ENCODE results near the gene ETF1. TPM values are rescaled to one million over a fixed set of nuclear protein-coding genes. Genes with fewer than 3 reads are reported as not detected.

The ETF1 gene
- total and polyA plus RNA-seq, 9 of the 15 experiments (the other 6 are each of a cell fraction or from before 2014, with no cell fraction given), result 53.7 to 209 (median 164) TPM

- no peak for TF ChIP-seq RBM22 (IDR thresholded peaks at IDR 0.05; ENCODE audit: low read depth, low read length, poor library complexity, severe bottlenecking)
- TF ChIP-seq HCFC1 (IDR thresholded peaks at IDR 0.05; ENCODE audit: low read depth, low read length), result no peak
- TF ChIP-seq ZNF146 (CRISPR knock-in tag; IDR thresholded peaks at IDR 0.05; ENCODE audit: unreplicated experiment), result no peak
- peak; percentile 93 for TF ChIP-seq SMAD1 (IDR thresholded peaks at IDR 0.05; ENCODE audit: low read depth, low read length, partially characterized antibody)
- no peak for TF ChIP-seq JUND (IDR thresholded peaks at IDR 0.05; ENCODE audit: borderline replicate concordance, low read depth, low read length)
- TF ChIP-seq JUND (tag; IDR thresholded peaks at IDR 0.05; ENCODE audit: borderline replicate concordance, low read depth, low read length), result no peak
- no peak for TF ChIP-seq SMARCA4 (IDR thresholded peaks at IDR 0.05)
- TF ChIP-seq KDM1A (IDR thresholded peaks at IDR 0.05), result no peak
- TF ChIP-seq BMI1 (IDR thresholded peaks at IDR 0.05; ENCODE audit: low read length), result no peak
- TF ChIP-seq SMAD4 (CRISPR knock-in tag; conservative IDR thresholded peaks at IDR 0.05), result no peak
- TF ChIP-seq AFF4 (CRISPR knock-in tag; IDR thresholded peaks at IDR 0.05), result peak; percentile 15; the same call in 1 of the 2 replicates
- no peak for TF ChIP-seq ZBTB5 (IDR thresholded peaks at IDR 0.05)
- TF ChIP-seq ZBTB9 (CRISPR knock-in tag; IDR thresholded peaks at IDR 0.05), result no peak
- no peak for TF ChIP-seq L3MBTL2 (IDR thresholded peaks at IDR 0.05)
- no peak for TF ChIP-seq SMARCE1 (IDR thresholded peaks at IDR 0.05)
- no peak for TF ChIP-seq NEUROD1 (IDR thresholded peaks at IDR 0.05; ENCODE audit: borderline replicate concordance, low read depth, low read length, partially characterized antibody)
- peak; percentile 20; the same call in 1 of the 2 replicates for TF ChIP-seq ZC3H4 (CRISPR knock-in tag; IDR thresholded peaks at IDR 0.05; ENCODE audit: borderline replicate concordance)
- TF ChIP-seq ZNF280A (IDR thresholded peaks at IDR 0.05; ENCODE audit: low read depth, partially characterized antibody), result no peak
- no peak for TF ChIP-seq BRD4 (IDR thresholded peaks at IDR 0.05)
- no peak for TF ChIP-seq KLF13 (tag; IDR thresholded peaks at IDR 0.05; ENCODE audit: borderline replicate concordance, low read depth)
- TF ChIP-seq POU5F1 (IDR thresholded peaks at IDR 0.05; ENCODE audit: borderline replicate concordance, low read depth, low read length, partially characterized antibody), result no peak
- TF ChIP-seq NR1H2 (CRISPR knock-in tag; IDR thresholded peaks at IDR 0.05), result 0 out of 2 replicates have a peak, but pooled peaks have one; percentile 64
These were observed 75.3 kb downstream of the ETF1 start (continued) for GRCh38 chr5:138467711-138468132.
